K562 (cell line): ENCODE data around the gene TAOK2. TPM values are rescaled to one million over a fixed set of nuclear protein-coding genes. Genes with fewer than 3 reads are reported as not detected.

Experiments
- ATF3 ChIP-seq, 2 experiments: fragments of 450-650 bp in 1 of 2; sonication (generic) in 1 of 2; formaldehyde crosslinking in 1 of 2; IDR thresholded peaks in 1 of 2; conservative IDR thresholded peaks in 1 of 2; 2 replicates each; pipeline versions ENCODE4 v1.6.1 to v1.8.1; 2016 to 2023; ENCODE audit warnings: mild to moderate bottlenecking in 2 of 2, moderate library complexity in 2 of 2, inconsistent platforms in 1 of 2, missing genetic modification reagents in 1 of 2
- BHLHE40 ChIP-seq: IDR thresholded peaks from 2 replicates; pipeline ENCODE4 v1.6.1; 2011; ENCODE audit warnings: low read length, improper control_type of control experiment
- CEBPB ChIP-seq: fragments of 450-650 bp; IDR thresholded peaks from 2 replicates; pipeline ENCODE4 v1.6.1; 2016; ENCODE audit warnings: missing genetic modification characterization, missing compliant biosample characterization
- CREB5 ChIP-seq: fragments of 250-450 bp; sonication (Bioruptor Pico); IDR thresholded peaks from 2 replicates; pipeline ENCODE4 v1.5.0; 2020; ENCODE audit warnings: mild to moderate bottlenecking
- CREM ChIP-seq: IDR thresholded peaks from 2 replicates; pipeline ENCODE4 v1.6.1; 2014; ENCODE audit warnings: antibody characterized with exemption, low read depth
- FOXA3 ChIP-seq, 2 experiments: fragments of 450-650 bp in 1 of 2; sonication (generic) in 1 of 2; formaldehyde crosslinking; IDR thresholded peaks in 1 of 2; conservative IDR thresholded peaks in 1 of 2; 2 replicates each; pipeline versions ENCODE4 v1.4.0 to v1.8.0; 2020 to 2022; ENCODE audit warnings: mild to moderate bottlenecking in 2 of 2, missing genetic modification reagents in 1 of 2
- FOXK1 ChIP-seq: sonication (generic); formaldehyde crosslinking; IDR thresholded peaks from 2 replicates; pipeline ENCODE4 v1.8.0; 2022; ENCODE audit warnings: missing genetic modification reagents, mild to moderate bottlenecking, borderline replicate concordance
- HDAC3 ChIP-seq: fragments of 450-650 bp; IDR thresholded peaks from 2 replicates; pipeline ENCODE4 v1.6.1; 2018; ENCODE audit warnings: borderline replicate concordance, mild to moderate bottlenecking, moderate library complexity; ENCODE audit not compliant: partially characterized antibody
- LEF1 ChIP-seq: fragments of 450-650 bp; IDR thresholded peaks from 2 replicates; pipeline ENCODE4 v1.6.1; 2016; ENCODE audit warnings: mild to moderate bottlenecking
- MAFF ChIP-seq: IDR thresholded peaks from 2 replicates; pipeline ENCODE4 v1.6.1; 2012; ENCODE audit warnings: low read length, improper control_type of control experiment
- MCM7 ChIP-seq, 2 experiments: fragments of 450-650 bp; IDR thresholded peaks; 2 replicates each; pipeline ENCODE4 v1.6.1; 2016 to 2018
- MIER1 ChIP-seq: fragments of 450-650 bp; IDR thresholded peaks from 2 replicates; pipeline ENCODE4 v1.6.1; 2016; ENCODE audit warnings: antibody characterized with exemption, mild to moderate bottlenecking, low read depth
- MLLT1 ChIP-seq, 2 experiments: fragments of 450-650 bp; IDR thresholded peaks; 2 replicates each; pipeline ENCODE4 v1.6.1; 2016
- NBN ChIP-seq: fragments of 450-650 bp; IDR thresholded peaks from 2 replicates; pipeline ENCODE4 v1.6.1; 2016; ENCODE audit warnings: low read depth, mild to moderate bottlenecking
- NONO ChIP-seq, 2 experiments: fragments of 200-400 bp in 1 of 2; fragments of 450-650 bp in 1 of 2; formaldehyde crosslinking in 1 of 2; IDR thresholded peaks; 2 replicates each; pipeline ENCODE4 v1.6.1; 2017; ENCODE audit warnings: low read depth in 2 of 2, mild to moderate bottlenecking in 2 of 2, moderate library complexity in 2 of 2, low read length in 1 of 2
- RFX1 ChIP-seq: fragments of 450-650 bp; IDR thresholded peaks from 2 replicates; pipeline ENCODE4 v1.6.1; 2016; ENCODE audit warnings: mild to moderate bottlenecking, moderate library complexity
- SAFB2 ChIP-seq: fragments of 200-400 bp; formaldehyde crosslinking; IDR thresholded peaks from 2 replicates; pipeline ENCODE4 v1.6.1; 2018; ENCODE audit warnings: borderline replicate concordance, low read length, low read depth, moderate library complexity; ENCODE audit not compliant: severe bottlenecking
- SLC30A9 ChIP-seq: fragments of 250-450 bp; sonication (Bioruptor Pico); IDR thresholded peaks from 2 replicates; pipeline ENCODE4 v1.8.0; 2022; ENCODE audit warnings: mild to moderate bottlenecking, moderate library complexity
- SP1 ChIP-seq: sonication (generic); formaldehyde crosslinking; IDR thresholded peaks from 2 replicates; pipeline ENCODE4 v1.8.1; 2022; ENCODE audit warnings: mild to moderate bottlenecking, missing genetic modification reagents
- TBP ChIP-seq: optimal IDR thresholded peaks from 2 replicates; pipeline ENCODE3; 2011; ENCODE audit warnings: low read depth, low read length, improper control_type of control experiment
- TRIM24 ChIP-seq, 2 experiments: fragments of 450-650 bp; IDR thresholded peaks; 2 replicates each; pipeline ENCODE4 v1.6.1; 2016
- ZFP30 ChIP-seq: fragments of 250-450 bp; sonication (Bioruptor Pico); IDR thresholded peaks from 2 replicates; pipeline ENCODE4 v1.8.0; 2022; ENCODE audit warnings: moderate library complexity, mild to moderate bottlenecking, inconsistent platforms, borderline replicate concordance
- ZNF212 ChIP-seq: fragments of 450-650 bp; formaldehyde crosslinking; IDR thresholded peaks from 2 replicates; pipeline ENCODE4 v1.4.0; 2020; ENCODE audit warnings: mild to moderate bottlenecking
- ZNF583 ChIP-seq: fragments of 250-450 bp; sonication (Bioruptor Pico); IDR thresholded peaks from 2 replicates; pipeline ENCODE4 v1.4.0; 2020
- ZNF668 ChIP-seq: fragments of 250-450 bp; sonication (Bioruptor Pico); IDR thresholded peaks from 2 replicates; pipeline ENCODE4 v1.8.0; 2022; ENCODE audit warnings: mild to moderate bottlenecking, inconsistent platforms
- ZNF766 ChIP-seq: fragments of 200-800 bp; sonication (Bioruptor generic); conservative IDR thresholded peaks from 2 replicates; pipeline ENCODE4 v1.6.1; 2016; ENCODE audit warnings: missing genetic modification characterization, missing compliant biosample characterization
- polyA plus RNA-seq, 8 experiments: library from polyadenylated mRNA; depleted of rRNA in 4 of 8; stranded (reverse) in 5 of 8; unstranded in 3 of 8; fragments of >200 nt; fragmentation: Nextera tagmentation in 2 of 8; fragmentation: Illumina TruSeq in 1 of 8; extraction: Ambion mirVana in 2 of 8; extraction: Trizol in 1 of 8; gene quantifications; 2 replicates each; pipeline versions ENCODE4 v1.2.1 to v1.2.3, GENCODE V29; 2011 to 2014; ENCODE audit warnings: inconsistent platforms in 1 of 8, missing spikeins in 1 of 8
- total RNA-seq, 7 experiments: library from RNA; depleted of rRNA in 6 of 7; stranded (reverse); fragments of >200 nt in 6 of 7; fragmentation: Illumina TruSeq in 2 of 7; extraction: Trizol in 2 of 7; gene quantifications; 2 replicates each; pipeline versions ENCODE4 v1.2.1 to v1.2.3, GENCODE V29; 2011 to 2021; ENCODE audit warnings: low replicate concordance in 1 of 7

Gene TAOK2
- total and polyA plus RNA-seq, 9 of the 15 experiments (the other 6 are each of a cell fraction or from before 2014, with no cell fraction given): 0.10 to 41.8 (median 13.7) TPM

GRCh38 chr16:29943846-29944799, 29.5 kb upstream of the TAOK2 start (continued):
- peak; percentile 84 for TF ChIP-seq ATF3 (IDR thresholded peaks at IDR 0.05)
- TF ChIP-seq ATF3 (CRISPR knock-in tag; conservative IDR thresholded peaks at IDR 0.05): 0 out of 2 replicates have a peak, but pooled peaks have one; percentile 43
- TF ChIP-seq RFX1: peak; percentile 72
- TF ChIP-seq NBN: peak; percentile 12; the same call in 1 of the 2 replicates
- peak; percentile 84 for TF ChIP-seq ZNF766 (CRISPR knock-in tag)
- TF ChIP-seq SAFB2: no peak
- TF ChIP-seq MAFF: no peak
- TF ChIP-seq NONO (IDR thresholded peaks at IDR 0.05; ENCODE audit: low read depth in 2 of 2, low read length in 1 of 2): no peak
- peak; percentile 81 for TF ChIP-seq LEF1
- no peak for TF ChIP-seq HDAC3
- no peak for TF ChIP-seq CEBPB (tag)
- peak; percentile 62 for TF ChIP-seq CREM
- no peak for TF ChIP-seq ZNF668 (CRISPR knock-in tag)
- TF ChIP-seq MCM7 (IDR thresholded peaks at IDR 0.05): no peak
- TF ChIP-seq FOXK1 (CRISPR knock-in tag): 0 out of 2 replicates have a peak, but pooled peaks have one; percentile 53
- TF ChIP-seq MLLT1 (IDR thresholded peaks at IDR 0.05): peak; percentile 76 to 77; a peak in 3 of 4 replicates
- TF ChIP-seq SP1 (CRISPR knock-in tag): peak; percentile 48; the same call in 1 of the 2 replicates
- no peak for TF ChIP-seq FOXA3 (CRISPR knock-in tag; conservative IDR thresholded peaks at IDR 0.05 in 1 of 2, IDR thresholded peaks at IDR 0.05 in 1 of 2)
- no peak for TF ChIP-seq ZFP30 (CRISPR knock-in tag)
- no peak for TF ChIP-seq ZNF583 (CRISPR knock-in tag)
- TF ChIP-seq CREB5 (CRISPR knock-in tag): no peak
- no peak for TF ChIP-seq TRIM24 (IDR thresholded peaks at IDR 0.05)
- no peak for TF ChIP-seq SLC30A9 (CRISPR knock-in tag)
- TF ChIP-seq MIER1: peak; percentile 71; the same call in 1 of the 2 replicates
- TF ChIP-seq ZNF212 (CRISPR knock-in tag): no peak
- TF ChIP-seq TBP: no peak
- 0 out of 2 replicates have a peak, but pooled peaks have one; percentile 2 for TF ChIP-seq BHLHE40
